ENCODE measurements around the gene IDS.

Gene IDS

DNA sequence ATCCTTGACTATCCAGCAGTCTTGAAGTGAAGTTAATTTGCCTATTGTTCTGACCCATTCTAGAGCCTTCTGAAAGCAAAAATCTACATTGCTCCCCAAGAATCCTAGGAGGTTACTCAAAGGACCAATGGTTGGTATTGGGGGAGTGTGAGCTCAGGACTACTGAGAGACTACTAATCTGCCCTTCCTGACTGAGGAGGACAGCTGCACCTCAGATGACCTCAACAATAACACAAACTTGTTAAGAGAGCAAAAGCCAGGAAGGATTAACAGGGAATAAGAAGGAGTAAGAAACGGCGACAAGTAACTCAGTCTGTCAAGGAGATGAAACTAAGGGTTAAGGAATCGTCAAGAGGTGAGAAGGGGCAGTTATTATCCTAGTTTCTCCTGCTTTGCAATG lies 43.4 kb downstream of the IDS start:
- H3K4me3 ChIP-seq (ENCODE audit: low read depth, low read length) = no peak overlapping the region
- no peak for DNase-seq (ENCODE audit: low read depth, low spot score)
- TF ChIP-seq, protein P1, sequence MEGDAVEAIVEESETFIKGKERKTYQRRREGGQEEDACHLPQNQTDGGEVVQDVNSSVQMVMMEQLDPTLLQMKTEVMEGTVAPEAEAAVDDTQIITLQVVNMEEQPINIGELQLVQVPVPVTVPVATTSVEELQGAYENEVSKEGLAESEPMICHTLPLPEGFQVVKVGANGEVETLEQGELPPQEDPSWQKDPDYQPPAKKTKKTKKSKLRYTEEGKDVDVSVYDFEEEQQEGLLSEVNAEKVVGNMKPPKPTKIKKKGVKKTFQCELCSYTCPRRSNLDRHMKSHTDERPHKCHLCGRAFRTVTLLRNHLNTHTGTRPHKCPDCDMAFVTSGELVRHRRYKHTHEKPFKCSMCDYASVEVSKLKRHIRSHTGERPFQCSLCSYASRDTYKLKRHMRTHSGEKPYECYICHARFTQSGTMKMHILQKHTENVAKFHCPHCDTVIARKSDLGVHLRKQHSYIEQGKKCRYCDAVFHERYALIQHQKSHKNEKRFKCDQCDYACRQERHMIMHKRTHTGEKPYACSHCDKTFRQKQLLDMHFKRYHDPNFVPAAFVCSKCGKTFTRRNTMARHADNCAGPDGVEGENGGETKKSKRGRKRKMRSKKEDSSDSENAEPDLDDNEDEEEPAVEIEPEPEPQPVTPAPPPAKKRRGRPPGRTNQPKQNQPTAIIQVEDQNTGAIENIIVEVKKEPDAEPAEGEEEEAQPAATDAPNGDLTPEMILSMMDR (IDR thresholded peaks at IDR 0.05; ENCODE audit: low read depth, low read length) = no peak
- in situ Hi-C loops (cut with HindIII; ENCODE audit: low sequenced_read_pairs) = no loop called here

DNA sequence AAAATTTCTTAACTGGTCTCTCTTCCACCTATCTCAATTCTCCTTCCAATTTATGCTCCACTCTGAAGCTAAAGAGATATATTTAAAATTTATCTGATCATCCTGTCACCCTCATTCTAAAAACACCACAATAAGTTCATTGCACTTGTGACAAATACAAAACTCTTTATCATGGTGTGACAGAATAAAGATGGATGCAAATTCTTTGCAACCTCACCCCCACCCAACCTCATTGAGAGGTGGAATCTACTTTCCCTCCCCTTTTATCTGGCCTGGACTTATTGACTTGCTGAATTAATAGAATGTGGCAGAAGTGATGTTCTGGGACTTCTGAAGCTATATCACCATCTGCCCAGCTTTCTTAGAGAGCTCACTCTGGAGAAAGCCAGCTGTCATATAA lies 46.5 kb downstream of the IDS start:
- H3K4me3 ChIP-seq (ENCODE audit: low read depth, low read length) = no peak overlapping the region
- TF ChIP-seq, protein P1 (IDR thresholded peaks at IDR 0.05; ENCODE audit: low read depth, low read length) = no peak
- in situ Hi-C loops (cut with HindIII; ENCODE audit: low sequenced_read_pairs) = no loop called here
- DNase-seq (ENCODE audit: low read depth, low spot score) = no peak

DNA sequence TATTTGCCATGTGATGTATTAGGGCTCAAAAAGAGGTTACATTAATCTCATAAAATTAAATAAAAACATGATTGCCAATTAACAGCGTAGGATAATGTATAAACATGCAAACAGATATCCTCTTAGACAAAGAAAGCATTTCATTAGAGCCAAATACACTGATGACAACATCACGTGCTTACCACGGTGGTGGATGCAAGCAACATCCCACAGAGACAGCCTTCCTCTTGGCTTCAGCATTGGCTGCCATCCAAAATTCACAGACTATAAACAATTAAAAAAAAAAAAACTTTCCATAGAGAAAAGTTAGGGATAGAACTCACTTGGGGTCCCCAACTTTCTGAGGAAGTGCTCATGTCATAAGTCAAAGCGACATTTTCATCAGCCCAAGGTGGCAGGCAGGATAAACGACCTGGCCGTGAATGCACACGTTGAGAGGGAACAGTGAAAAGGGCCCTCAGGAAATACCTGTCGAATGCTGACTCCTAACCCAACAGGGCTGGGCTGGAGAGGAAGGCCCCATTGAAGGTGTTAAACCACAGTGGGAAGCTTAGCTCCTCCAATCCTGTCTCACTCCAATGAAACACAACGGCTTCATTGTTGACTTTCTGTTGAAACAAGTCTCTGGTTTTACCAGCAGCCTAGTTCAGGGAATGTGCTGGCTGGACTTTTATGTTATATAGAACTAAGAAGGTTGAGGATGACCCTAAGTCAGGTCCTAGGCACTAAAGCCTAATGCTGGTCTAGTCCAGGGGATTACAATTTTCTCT lies 48.4 kb downstream of the IDS start:
- in situ Hi-C loops (cut with HindIII; ENCODE audit: low sequenced_read_pairs) = no loop called here
- H3K4me3 ChIP-seq (ENCODE audit: low read depth, low read length) = no peak overlapping the region
- TF ChIP-seq, protein P1 (IDR thresholded peaks at IDR 0.05; ENCODE audit: low read depth, low read length) = no peak
- DNase-seq (ENCODE audit: low read depth, low spot score) = no peak

DNA sequence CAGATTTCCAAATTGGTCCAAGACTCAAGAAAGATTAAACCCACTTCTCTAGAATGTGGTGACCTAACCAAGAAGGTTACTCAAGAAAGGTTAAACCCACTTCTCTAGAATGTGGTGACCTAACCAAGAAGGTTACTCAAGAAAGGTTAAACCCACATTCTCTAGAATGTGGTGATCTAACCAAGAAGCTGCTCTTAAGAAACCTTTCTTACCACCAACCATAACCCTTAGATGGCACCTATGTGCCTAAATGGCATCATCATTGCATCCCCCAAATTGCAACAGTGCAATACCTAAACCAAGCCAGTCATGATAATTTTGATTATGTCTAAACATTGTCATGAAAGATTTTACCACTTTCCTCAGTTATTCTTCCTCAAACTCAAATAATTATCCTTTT lies 49.2 kb downstream of the IDS start:
- in situ Hi-C loops (cut with HindIII; ENCODE audit: low sequenced_read_pairs) = no loop called here
- no peak for DNase-seq (ENCODE audit: low read depth, low spot score)
- TF ChIP-seq, protein P1 (IDR thresholded peaks at IDR 0.05; ENCODE audit: low read depth, low read length) = no peak

DNA sequence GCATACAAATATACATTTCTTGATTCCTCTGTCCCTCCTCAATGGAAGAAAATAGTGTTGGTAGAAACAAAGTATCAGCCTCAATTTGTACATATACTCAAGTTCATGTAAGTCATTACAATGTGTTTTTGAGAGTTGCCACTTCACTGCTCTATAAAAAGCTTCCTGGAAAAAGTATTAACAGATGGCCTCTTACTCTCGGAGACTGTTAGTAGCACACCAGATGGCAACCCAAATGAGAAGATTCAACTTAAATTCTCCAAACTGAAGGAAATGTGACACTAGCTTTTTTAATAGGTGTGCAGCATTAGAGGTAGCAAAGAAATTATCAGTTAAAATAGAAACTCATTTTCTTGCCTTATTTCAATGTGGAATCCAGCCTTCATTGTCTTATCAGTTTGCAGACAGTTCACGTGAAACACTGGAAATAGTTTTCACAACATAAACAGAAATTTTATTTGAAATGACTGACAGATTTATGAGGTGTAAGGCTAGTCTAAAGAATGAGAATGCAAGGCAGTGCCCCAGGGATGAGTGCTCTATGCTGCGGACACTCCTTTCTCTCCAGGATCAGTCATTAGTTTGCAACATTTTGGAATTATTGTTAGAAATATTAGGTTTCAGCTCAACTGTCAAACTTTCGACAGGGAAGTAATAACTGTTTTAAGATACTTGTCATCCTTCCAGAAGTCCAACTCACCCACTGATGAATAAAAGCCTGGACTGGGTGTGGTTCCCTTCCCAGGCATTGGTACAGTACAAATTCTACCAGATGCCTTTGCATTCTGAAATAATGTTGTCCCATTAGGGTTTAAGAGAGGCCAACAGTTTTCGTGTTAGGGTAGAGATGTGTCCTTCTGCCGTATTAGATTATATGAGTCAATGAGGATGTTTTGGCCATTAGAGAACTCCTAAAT lies 50.9 kb downstream of the IDS start:
- no peak for DNase-seq (ENCODE audit: low read depth, low spot score)
- in situ Hi-C loops (cut with HindIII; ENCODE audit: low sequenced_read_pairs) = no loop called here
- H3K4me3 ChIP-seq (ENCODE audit: low read depth, low read length) = no peak overlapping the region
- TF ChIP-seq, protein P1 (IDR thresholded peaks at IDR 0.05; ENCODE audit: low read depth, low read length) = no peak

More for the DNA sequence above, 49.2 kb downstream of the IDS start:
- H3K4me3 ChIP-seq (ENCODE audit: low read depth, low read length) = no peak overlapping the region

DNA sequence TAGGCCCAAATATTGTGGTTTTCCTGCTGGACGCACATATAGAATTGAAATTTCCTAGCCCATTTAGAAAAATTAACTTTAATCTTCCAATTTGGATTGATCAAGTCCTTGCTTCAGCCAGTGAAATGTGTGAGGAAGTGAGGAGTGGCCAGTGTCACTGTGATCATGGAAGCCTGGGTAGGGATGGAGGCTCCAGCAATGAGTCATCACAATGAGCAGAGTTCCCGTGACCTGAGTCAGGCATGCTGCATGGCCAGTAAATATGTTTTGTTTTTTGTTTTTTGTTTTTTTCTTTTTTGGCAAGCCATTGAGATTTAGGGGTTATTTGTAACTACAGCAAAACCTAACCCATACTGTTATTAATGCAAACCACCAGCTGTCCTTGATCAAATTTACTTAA lies 52.1 kb downstream of the IDS start:
- peak; percentile 25 for DNase-seq (ENCODE audit: low read depth, low spot score)
- in situ Hi-C loops (cut with HindIII; ENCODE audit: low sequenced_read_pairs) = no loop called here
- no peak overlapping the region for H3K4me3 ChIP-seq (ENCODE audit: low read depth, low read length)
- TF ChIP-seq, protein P1 (IDR thresholded peaks at IDR 0.05; ENCODE audit: low read depth, low read length) = no peak

Measured in astrocyte of the spinal cord (primary cell).